Caco-2 (cell line): Measurements from ENCODE around the gene ZFY. TPM values are rescaled to one million over a fixed set of nuclear protein-coding genes. Genes with fewer than 3 reads are reported as not detected.

Source experiments
- BruUV-seq: library from RNA; stranded (reverse); fragments of 400-500 nt; replicated peaks from 2 replicates; lab custom pipeline; 2021; lab: Mats Ljungman, UMichigan
- CTCF ChIA-PET: fragments of 300-600 bp; sonication (Branson Sonifier 250); formaldehyde crosslinking; loops from one replicate; lab custom pipeline; 2022; ENCODE audit warnings: antibody characterized with exemption; lab: Charles Lee
- POLR2A ChIA-PET: fragments of 300-600 bp; sonication (Branson Sonifier 250); formaldehyde crosslinking; loops from one replicate; lab custom pipeline; 2022; ENCODE audit warnings: antibody characterized with exemption; lab: Charles Lee
- DNase-seq, 2 experiments: peaks; one replicate each; pipeline versions ENCODE4 v3.0.0 to v3.0.0-alpha.2; 2020 to 2022
- H3K27me3 ChIP-seq: replicated peaks from 2 replicates; pipeline ENCODE4 v1.6.0; 2011; ENCODE audit warnings: low read length; ENCODE audit not compliant: control insufficient read depth, insufficient read depth
- H3K36me3 ChIP-seq: 2 replicates; pipeline ENCODE4 v1.5.1; 2011; ENCODE audit warnings: low read length; ENCODE audit not compliant: control insufficient read depth, insufficient read depth
- H3K4me1 ChIP-seq: fragments of 250-450 bp; sonication (Bioruptor Pico); 2 replicates; pipeline ENCODE4 v1.5.1; 2020; ENCODE audit warnings: mild to moderate bottlenecking
- H3K4me3 ChIP-seq: 2 replicates; pipeline ENCODE4 v1.5.1; 2011; ENCODE audit warnings: low read depth, mild to moderate bottlenecking, control low read depth, low read length
- H3K9me3 ChIP-seq: fragments of 250-450 bp; sonication (Bioruptor Pico); 2 replicates; pipeline ENCODE4 v1.5.1; 2020; ENCODE audit warnings: mild to moderate bottlenecking, moderate library complexity
- H3K27ac Mint-ChIP-seq: one replicate; pipeline ENCODE4 v1.8.0; 2022; ENCODE audit warnings: mixed read lengths; ENCODE audit not compliant: unreplicated experiment
- H3K27me3 Mint-ChIP-seq: one replicate; pipeline ENCODE4 v1.8.0; 2022; ENCODE audit warnings: mixed read lengths; ENCODE audit not compliant: insufficient read depth, unreplicated experiment
- H3K36me3 Mint-ChIP-seq: one replicate; pipeline ENCODE4 v1.8.0; 2022; ENCODE audit warnings: mild to moderate bottlenecking, mixed read lengths; ENCODE audit not compliant: insufficient read depth, unreplicated experiment
- H3K4me1 Mint-ChIP-seq: one replicate; pipeline ENCODE4 v1.8.0; 2022; ENCODE audit warnings: low read depth, mixed read lengths; ENCODE audit not compliant: unreplicated experiment
- H3K4me3 Mint-ChIP-seq: one replicate; pipeline ENCODE4 v1.8.0; 2022; ENCODE audit warnings: mild to moderate bottlenecking, moderate library complexity, mixed read lengths; ENCODE audit not compliant: unreplicated experiment
- H3K9me3 Mint-ChIP-seq: one replicate; pipeline ENCODE4 v1.8.0; 2022; ENCODE audit warnings: mixed read lengths; ENCODE audit not compliant: unreplicated experiment
- intact Hi-C: fragments of 100-400 bp; cut with micrococcal nuclease; formaldehyde crosslinking; loops from one replicate; pipeline ENCODE4 v1.10.0; 2022; ENCODE audit not compliant: unreplicated experiment
- total RNA-seq: library from RNA; stranded (reverse); gene quantifications from 2 replicates; pipeline ENCODE4 v1.2.3, GENCODE V29; 2022
- TF ChIP-seq, protein P1 (sequence below), 2 experiments: fragments of 200-600 bp in 1 of 2; IDR thresholded peaks; 1 replicate in 1 of 2; 2 replicates in 1 of 2; pipeline versions ENCODE4 v1.5.1 to v1.8.0; 2011 to 2022; ENCODE audit warnings: antibody characterized with exemption in 1 of 2, control low read depth in 1 of 2, inconsistent platforms in 1 of 2, low read depth in 1 of 2, low read length in 1 of 2, mild to moderate bottlenecking in 1 of 2, moderate library complexity in 1 of 2; ENCODE audit not compliant: insufficient read depth in 1 of 2, severe bottlenecking in 1 of 2, unreplicated experiment in 1 of 2

ZFY gene
- total RNA-seq, 1 experiment from 2014 or later = not detected

DNA sequence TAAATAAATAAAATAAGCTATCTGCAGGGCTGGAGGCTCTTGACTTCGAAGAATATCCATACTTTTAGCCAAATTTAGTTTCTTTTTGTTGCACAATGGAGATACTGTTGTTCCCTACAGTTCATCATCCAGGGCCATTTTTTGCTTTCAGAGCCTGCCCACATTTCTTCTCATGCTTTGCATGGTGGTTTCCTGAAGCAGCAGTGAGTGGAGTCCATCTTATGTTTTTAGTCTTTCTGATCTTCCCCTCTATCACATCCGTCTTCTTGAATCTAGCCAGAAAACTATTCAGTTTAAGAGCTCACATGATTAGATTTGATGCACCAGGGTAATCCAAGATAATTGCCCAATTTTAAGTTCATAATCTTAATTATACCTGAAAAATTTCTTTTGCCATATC lies 19.6 kb downstream of the ZFY start:
- H3K4me3 Mint-ChIP-seq = no peak overlapping the region
- H3K27me3 Mint-ChIP-seq = no peaks in the 10 kb centered on the region
- no peaks in the 10 kb centered on the region for H3K36me3 Mint-ChIP-seq
- Histone ChIP-seq H3K9me3 (no peaks in the 10 kb centered on the region), H3K36me3 (no peaks in the 10 kb centered on the region), H3K4me1 (no peaks in the 10 kb centered on the region), H3K27me3 (no peaks in the 10 kb centered on the region), H3K4me3 (no peak overlapping the region)
- intact Hi-C loops = no loop called here
- H3K4me1 Mint-ChIP-seq = no peaks in the 10 kb centered on the region
- no peak for DNase-seq
- no TSS peak for BruUV-seq
- no peak overlapping the region for H3K27ac Mint-ChIP-seq
- TF ChIP-seq, protein P1, sequence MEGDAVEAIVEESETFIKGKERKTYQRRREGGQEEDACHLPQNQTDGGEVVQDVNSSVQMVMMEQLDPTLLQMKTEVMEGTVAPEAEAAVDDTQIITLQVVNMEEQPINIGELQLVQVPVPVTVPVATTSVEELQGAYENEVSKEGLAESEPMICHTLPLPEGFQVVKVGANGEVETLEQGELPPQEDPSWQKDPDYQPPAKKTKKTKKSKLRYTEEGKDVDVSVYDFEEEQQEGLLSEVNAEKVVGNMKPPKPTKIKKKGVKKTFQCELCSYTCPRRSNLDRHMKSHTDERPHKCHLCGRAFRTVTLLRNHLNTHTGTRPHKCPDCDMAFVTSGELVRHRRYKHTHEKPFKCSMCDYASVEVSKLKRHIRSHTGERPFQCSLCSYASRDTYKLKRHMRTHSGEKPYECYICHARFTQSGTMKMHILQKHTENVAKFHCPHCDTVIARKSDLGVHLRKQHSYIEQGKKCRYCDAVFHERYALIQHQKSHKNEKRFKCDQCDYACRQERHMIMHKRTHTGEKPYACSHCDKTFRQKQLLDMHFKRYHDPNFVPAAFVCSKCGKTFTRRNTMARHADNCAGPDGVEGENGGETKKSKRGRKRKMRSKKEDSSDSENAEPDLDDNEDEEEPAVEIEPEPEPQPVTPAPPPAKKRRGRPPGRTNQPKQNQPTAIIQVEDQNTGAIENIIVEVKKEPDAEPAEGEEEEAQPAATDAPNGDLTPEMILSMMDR (IDR thresholded peaks at IDR 0.05; ENCODE audit: insufficient read depth in 1 of 2, low read depth in 1 of 2, low read length in 1 of 2, severe bottlenecking in 1 of 2, unreplicated experiment in 1 of 2) = no peak
- no peaks in the 10 kb centered on the region for H3K9me3 Mint-ChIP-seq
- POLR2A ChIA-PET = no interaction called here
- CTCF ChIA-PET = no interaction called here

DNA sequence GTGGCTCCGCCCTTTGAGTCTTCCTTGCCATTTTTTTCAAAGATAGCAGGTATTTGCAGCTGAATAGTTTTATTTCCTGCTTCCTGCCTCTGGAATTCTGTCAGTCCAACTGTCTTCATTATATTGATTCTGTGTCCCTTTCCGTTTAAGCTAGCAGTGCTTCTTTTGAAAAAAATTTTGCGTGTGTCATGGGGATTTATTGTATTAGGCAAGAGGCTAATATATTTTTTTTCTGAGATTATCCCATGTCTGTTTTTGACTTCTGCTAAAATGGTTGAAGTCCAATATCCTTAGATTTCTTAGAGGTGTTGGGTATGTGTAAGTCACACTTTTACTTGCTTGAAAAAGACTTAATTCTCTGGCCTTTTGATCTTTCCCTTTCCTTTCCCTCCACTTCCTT lies 20.4 kb downstream of the ZFY start:
- CTCF ChIA-PET = no interaction called here

DNA sequence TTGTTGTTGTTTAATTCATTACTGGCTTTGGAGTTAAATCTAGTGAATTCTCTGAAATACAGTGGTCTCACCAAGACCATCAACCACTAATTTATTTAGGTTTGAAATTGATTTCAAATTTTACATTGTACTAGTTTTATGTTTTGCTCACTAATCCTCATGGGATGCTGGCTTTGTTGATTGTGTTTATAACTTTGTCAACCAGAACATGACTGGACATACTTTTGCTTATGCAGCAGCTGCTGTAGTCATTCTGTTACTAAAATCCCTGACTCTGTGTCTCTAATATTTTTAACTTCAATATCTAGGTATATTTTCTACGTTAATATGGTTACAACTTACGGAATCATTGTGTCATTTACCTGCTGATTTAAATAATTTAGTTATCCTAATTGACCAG lies 26.9 kb downstream of the ZFY start:
- TF ChIP-seq, protein P1 (IDR thresholded peaks at IDR 0.05; ENCODE audit: insufficient read depth in 1 of 2, low read depth in 1 of 2, low read length in 1 of 2, severe bottlenecking in 1 of 2, unreplicated experiment in 1 of 2) = no peak
- intact Hi-C loops = no loop called here

More for the DNA sequence above, 20.4 kb downstream of the ZFY start:
- H3K27me3 ChIP-seq = no peaks in the 10 kb centered on the region
- intact Hi-C loops = no loop called here
- H3K36me3 Mint-ChIP-seq = no peaks in the 10 kb centered on the region
- H3K4me3 Mint-ChIP-seq = no peak overlapping the region
- H3K36me3 ChIP-seq = no peaks in the 10 kb centered on the region
- H3K4me1 Mint-ChIP-seq = no peaks in the 10 kb centered on the region
- no TSS peak for BruUV-seq
- H3K9me3 Mint-ChIP-seq = no peaks in the 10 kb centered on the region
- no peaks in the 10 kb centered on the region for H3K27me3 Mint-ChIP-seq
- H3K4me1 ChIP-seq = no peaks in the 10 kb centered on the region
- no peaks in the 10 kb centered on the region for H3K9me3 ChIP-seq
- POLR2A ChIA-PET = no interaction called here
- DNase-seq = no peak
- TF ChIP-seq, protein P1 (IDR thresholded peaks at IDR 0.05; ENCODE audit: insufficient read depth in 1 of 2, low read depth in 1 of 2, low read length in 1 of 2, severe bottlenecking in 1 of 2, unreplicated experiment in 1 of 2) = no peak
- no peak overlapping the region for H3K4me3 ChIP-seq
- H3K27ac Mint-ChIP-seq = no peak overlapping the region

More for the DNA sequence above, 26.9 kb downstream of the ZFY start:
- CTCF ChIA-PET = no interaction called here
- Histone ChIP-seq H3K4me3 (no peak overlapping the region), H3K9me3 (no peaks in the 10 kb centered on the region), H3K27me3 (no peaks in the 10 kb centered on the region), H3K36me3 (no peaks in the 10 kb centered on the region), H3K4me1 (no peaks in the 10 kb centered on the region)
- no peaks in the 10 kb centered on the region for H3K9me3 Mint-ChIP-seq
- no peak for DNase-seq
- H3K36me3 Mint-ChIP-seq = no peaks in the 10 kb centered on the region
- BruUV-seq = no TSS peak
- H3K4me1 Mint-ChIP-seq = no peaks in the 10 kb centered on the region
- H3K27me3 Mint-ChIP-seq = no peaks in the 10 kb centered on the region
- H3K27ac Mint-ChIP-seq = no peak overlapping the region
- POLR2A ChIA-PET = no interaction called here
- no peak overlapping the region for H3K4me3 Mint-ChIP-seq
